H1 (cell line): ENCODE data around the gene PLPPR1. TPM values are rescaled to one million over a fixed set of nuclear protein-coding genes. Genes with fewer than 3 reads are reported as not detected.

ENCODE experiments used
- CTCF ChIA-PET: fragments of 300-600 bp; sonication (Branson Sonifier 250); formaldehyde crosslinking; loops from one replicate; lab custom pipeline; 2021; ENCODE audit not compliant: partially characterized antibody; lab: Charles Lee
- POLR2A ChIA-PET: fragments of 300-600 bp; sonication (Branson Sonifier 250); formaldehyde crosslinking; loops from one replicate; lab custom pipeline; 2021; ENCODE audit warnings: inconsistent platforms; ENCODE audit not compliant: partially characterized antibody; lab: Charles Lee
- DNase-seq, 2 experiments: peaks; one replicate each; pipeline versions ENCODE4 v3.0.0 to v3.0.0-alpha.2; 2010 to 2022; ENCODE audit warnings: low spot score in 2 of 2, low read depth in 1 of 2, mixed read lengths in 1 of 2
- FAIRE-seq: peaks from 2 replicates; lab custom pipeline; 2011; peaks lifted over from hg19 to GRCh38; lab: Jason Lieb, UNC
- H2AFZ ChIP-seq: 2 replicates; pipeline ENCODE4 v1.8.1; 2012; ENCODE audit warnings: low read length, inconsistent platforms
- H2AK5ac ChIP-seq: 2 replicates; pipeline ENCODE4 v1.6.1; 2013; ENCODE audit warnings: low read depth, low read length
- H2BK120ac ChIP-seq: replicated peaks from 2 replicates; pipeline ENCODE3; 2013; ENCODE audit warnings: low read depth, low read length, inconsistent platforms
- H2BK12ac ChIP-seq: 2 replicates; pipeline ENCODE4 v1.6.1; 2013; ENCODE audit warnings: low read depth, low read length
- H2BK15ac ChIP-seq: 2 replicates; pipeline ENCODE4 v1.6.1; 2013; ENCODE audit warnings: low read length
- H2BK20ac ChIP-seq: 2 replicates; pipeline ENCODE4 v1.6.1; 2013; ENCODE audit warnings: low read length
- H2BK5ac ChIP-seq: 2 replicates; pipeline ENCODE4 v1.6.1; 2013; ENCODE audit warnings: low read depth, low read length
- H3K14ac ChIP-seq: 2 replicates; pipeline ENCODE4 v1.6.1; 2013; ENCODE audit warnings: inconsistent platforms; ENCODE audit not compliant: insufficient read length
- H3K18ac ChIP-seq: 2 replicates; pipeline ENCODE4 v1.6.1; 2013; ENCODE audit warnings: low read length; ENCODE audit errors: extremely low read depth
- H3K23ac ChIP-seq: 2 replicates; pipeline ENCODE4 v1.6.1; 2013; ENCODE audit warnings: inconsistent platforms; ENCODE audit not compliant: insufficient read length
- H3K23me2 ChIP-seq: 2 replicates; pipeline ENCODE4 v1.6.1; 2013; ENCODE audit warnings: low read depth, low read length
- H3K27ac ChIP-seq: 2 replicates; pipeline ENCODE4 v1.6.1; 2011; ENCODE audit warnings: low read depth, low read length, inconsistent platforms
- H3K27me3 ChIP-seq, 4 experiments: replicated peaks in 1 of 4; 1 replicate in 1 of 4; 2 replicates in 3 of 4; pipeline versions ENCODE4 v1.6.1 to v1.8.1; 2011 to 2013; ENCODE audit warnings: low read length in 3 of 4, mild to moderate bottlenecking in 3 of 4, inconsistent platforms in 2 of 4, mixed read lengths in 2 of 4, moderate library complexity in 1 of 4; ENCODE audit not compliant: control insufficient read depth in 3 of 4, insufficient read depth in 3 of 4; ENCODE audit errors: extremely low read depth in 1 of 4
- H3K36me3 ChIP-seq, 4 experiments: 2 replicates each; pipeline versions ENCODE4 v1.6.1 to v1.8.1; 2011 to 2013; ENCODE audit warnings: mild to moderate bottlenecking in 4 of 4, low read length in 3 of 4, moderate library complexity in 2 of 4, control low read depth in 1 of 4, inconsistent platforms in 1 of 4; ENCODE audit not compliant: insufficient read depth in 4 of 4, control insufficient read depth in 2 of 4
- H3K4ac ChIP-seq: replicated peaks from 2 replicates; pipeline ENCODE3; 2013; ENCODE audit warnings: low read length, low read depth, mixed read lengths, inconsistent platforms; ENCODE audit not compliant: insufficient read length
- H3K4me1 ChIP-seq, 4 experiments: replicated peaks in 1 of 4; 1 replicate in 1 of 4; 2 replicates in 3 of 4; pipeline versions ENCODE4 v1.6.1 to v1.8.1; 2011 to 2013; ENCODE audit warnings: low read length in 3 of 4, inconsistent platforms in 2 of 4, mixed read lengths in 1 of 4; ENCODE audit not compliant: insufficient read depth in 4 of 4, control insufficient read depth in 3 of 4
- H3K4me2 ChIP-seq, 2 experiments: 2 replicates each; pipeline versions ENCODE4 v1.6.1 to v1.8.1; 2011 to 2013; ENCODE audit warnings: low read depth in 2 of 2, low read length in 2 of 2, control low read depth in 1 of 2, inconsistent platforms in 1 of 2, mild to moderate bottlenecking in 1 of 2; ENCODE audit not compliant: insufficient read depth in 1 of 2
- H3K4me3 ChIP-seq, 4 experiments: fragments of 200-600, 300-600 bp in 1 of 4; sonication (generic), shearing (Covaris generic), sonication (Bioruptor Twin) in 1 of 4; 2 replicates each; pipeline versions ENCODE4 v1.5.1 to v1.8.1; 2011 to 2016; ENCODE audit warnings: low read length in 4 of 4, low read depth in 3 of 4, control low read depth in 2 of 4, inconsistent platforms in 2 of 4, mild to moderate bottlenecking in 2 of 4, mixed read lengths in 1 of 4, moderate library complexity in 1 of 4; ENCODE audit not compliant: insufficient read depth in 2 of 4; ENCODE audit errors: extremely low read depth in 1 of 4
- H3K56ac ChIP-seq: replicated peaks from 2 replicates; pipeline ENCODE3; 2013; ENCODE audit warnings: low read depth, mild to moderate bottlenecking, mixed read lengths, low read length, inconsistent platforms; ENCODE audit not compliant: insufficient read length
- H3K79me1 ChIP-seq: 2 replicates; pipeline ENCODE4 v1.6.1; 2013; ENCODE audit warnings: low read depth, low read length, control low read depth
- H3K79me2 ChIP-seq, 2 experiments: 2 replicates each; pipeline versions ENCODE4 v1.6.1 to v1.8.1; 2012 to 2013; ENCODE audit warnings: low read length in 2 of 2, mild to moderate bottlenecking in 2 of 2, inconsistent platforms in 1 of 2; ENCODE audit not compliant: insufficient read depth in 2 of 2, control insufficient read depth in 1 of 2
- H3K9ac ChIP-seq, 4 experiments: replicated peaks in 1 of 4; 1 replicate in 1 of 4; 2 replicates in 3 of 4; pipeline versions ENCODE4 v1.6.1 to v1.8.1; 2011 to 2013; ENCODE audit warnings: low read depth in 3 of 4, low read length in 3 of 4, control low read depth in 2 of 4, mild to moderate bottlenecking in 2 of 4, moderate library complexity in 2 of 4, inconsistent platforms in 1 of 4; ENCODE audit errors: extremely low read depth in 1 of 4
- H3K9me3 ChIP-seq, 2 experiments: 2 replicates each; pipeline versions ENCODE4 v1.6.1 to v1.8.1; 2012 to 2013; ENCODE audit warnings: mild to moderate bottlenecking in 2 of 2, moderate library complexity in 2 of 2, control low read depth in 1 of 2, inconsistent platforms in 1 of 2, low read depth in 1 of 2, low read length in 1 of 2, mixed read lengths in 1 of 2; ENCODE audit not compliant: insufficient read depth in 2 of 2
- H4K20me1 ChIP-seq, 2 experiments: replicated peaks in 1 of 2; 2 replicates each; pipeline versions ENCODE3 to v1.8.1; 2011 to 2013; ENCODE audit warnings: inconsistent platforms in 2 of 2, low read length in 2 of 2, mild to moderate bottlenecking in 1 of 2; ENCODE audit not compliant: insufficient read depth in 2 of 2, control insufficient read depth in 1 of 2
- H4K5ac ChIP-seq: 2 replicates; pipeline ENCODE4 v1.6.1; 2013; ENCODE audit warnings: low read length, low read depth, mixed read lengths, inconsistent platforms; ENCODE audit not compliant: insufficient read length
- H4K8ac ChIP-seq: 2 replicates; pipeline ENCODE4 v1.8.0; 2013; ENCODE audit warnings: mild to moderate bottlenecking, moderate library complexity, low read length, inconsistent platforms; ENCODE audit not compliant: insufficient read depth; ENCODE audit errors: extremely low read depth
- H4K91ac ChIP-seq: replicated peaks from 2 replicates; pipeline ENCODE3; 2013; ENCODE audit warnings: low read length, mixed read lengths, inconsistent platforms; ENCODE audit not compliant: insufficient read length
- ASH2L ChIP-seq: fragments of 200-600, 300-600 bp; sonication (generic); IDR thresholded peaks from one replicate; pipeline ENCODE4 v1.7.1; 2017; ENCODE audit warnings: low read length
- BACH1 ChIP-seq: IDR thresholded peaks from 2 replicates; pipeline ENCODE4 v1.6.1; 2012; ENCODE audit warnings: low read length, improper control_type of control experiment
- EP300 ChIP-seq, 2 experiments: IDR thresholded peaks; 1 replicate in 1 of 2; 2 replicates in 1 of 2; pipeline ENCODE4 v1.6.1; 2011 to 2012; ENCODE audit warnings: low read depth in 2 of 2, low read length in 2 of 2, mild to moderate bottlenecking in 2 of 2, borderline replicate concordance in 1 of 2, inconsistent platforms in 1 of 2, moderate library complexity in 1 of 2
- HDAC6 ChIP-seq: IDR thresholded peaks from one replicate; pipeline ENCODE4 v1.7.1; 2012; ENCODE audit warnings: low read depth, mild to moderate bottlenecking, inconsistent platforms, low read length, moderate library complexity
- SAP30 ChIP-seq: fragments of 300-600 bp; sonication (generic); IDR thresholded peaks from 2 replicates; pipeline ENCODE4 v1.7.1; 2012; ENCODE audit warnings: low read length, moderate library complexity, mild to moderate bottlenecking, inconsistent platforms; ENCODE audit not compliant: insufficient read depth, insufficient replicate concordance
- SRF ChIP-seq: IDR thresholded peaks from 2 replicates; pipeline ENCODE4 v1.6.1; 2011; ENCODE audit warnings: mild to moderate bottlenecking, low read depth, low read length, moderate library complexity
- TCF12 ChIP-seq: IDR thresholded peaks from 2 replicates; pipeline ENCODE4 v1.6.1; 2011; ENCODE audit warnings: low read depth, mild to moderate bottlenecking, low read length
- WGBS, 2 experiments: shearing (Covaris generic) in 1 of 2; methylation state at CpG; one replicate each; pipeline versions ENCODE4 v1.1.6 to v1.1.7; 2013 to 2015; ENCODE audit warnings: low lambda C conversion rate in 2 of 2, mixed read lengths in 2 of 2, inconsistent platforms in 1 of 2, low coverage in 1 of 2, missing lambda C conversion rate in 1 of 2; ENCODE audit not compliant: insufficient replicate concordance in 2 of 2, insufficient coverage in 1 of 2, insufficient read length in 1 of 2; ENCODE audit errors: extremely low coverage in 1 of 2, missing lambda C conversion rate in 1 of 2; 5-methylcytosine and 5-hydroxymethylcytosine counted together
- polyA plus RNA-seq, 7 experiments: library from polyadenylated mRNA; depleted of rRNA in 3 of 7; stranded (reverse) in 5 of 7; unstranded in 2 of 7; fragments of >200 nt in 5 of 7; fragments of 200-250 nt in 2 of 7; gene quantifications; 1 replicate in 5 of 7; 2 replicates in 1 of 7; 4 replicates in 1 of 7; pipeline versions ENCODE4 v1.2.1 to v1.2.3, GENCODE V29; 2011 to 2013; ENCODE audit warnings: missing spikeins in 2 of 7, mixed read lengths in 2 of 7
- total RNA-seq: library from RNA; stranded (reverse); fragmentation: NEBNext Ultra II Directional; extraction: Animal tissue kit (Norgen Biotek cat#: 25700); gene quantifications from 2 replicates; pipeline ENCODE4 v1.2.1, GENCODE V29; 2021
- TF ChIP-seq, protein P1 (sequence below): IDR thresholded peaks from 2 replicates; pipeline ENCODE4 v1.6.1; 2011; ENCODE audit warnings: low read length, improper control_type of control experiment
- TF ChIP-seq, protein P2 (sequence below): IDR thresholded peaks from 2 replicates; pipeline ENCODE4 v1.6.1; 2012; ENCODE audit warnings: inconsistent platforms
- TF ChIP-seq, protein P3 (sequence below): IDR thresholded peaks from 2 replicates; pipeline ENCODE4 v1.6.1; 2011; ENCODE audit warnings: low read depth, mild to moderate bottlenecking, low read length; ENCODE audit not compliant: insufficient read depth

The PLPPR1 gene
- total and polyA plus RNA-seq, 2 of the 8 experiments (the other 6 are each of a cell fraction or from before 2014, with no cell fraction given), result 1.4 to 1.8 TPM

DNA sequence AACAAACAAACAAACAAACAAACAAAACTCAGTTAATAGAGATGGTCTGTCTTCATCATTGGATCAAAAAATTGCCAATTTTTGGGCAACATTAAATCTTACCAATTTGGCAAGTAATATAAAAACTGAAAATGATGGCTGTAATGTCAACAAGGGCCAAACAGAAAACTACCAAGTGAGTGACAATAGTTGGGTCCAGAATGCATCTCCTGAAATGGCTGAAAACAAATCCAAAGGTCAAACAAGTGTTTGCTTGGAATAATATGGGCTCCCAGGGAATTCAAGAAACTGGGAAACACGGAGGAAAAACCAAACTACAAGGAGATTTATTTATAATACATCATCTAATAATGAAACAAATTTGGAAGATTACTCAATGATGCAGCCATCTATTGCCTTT lies 331.2 kb downstream of the PLPPR1 start:
- Histone ChIP-seq H3K9ac (no peak overlapping the region), H3K9me3 (no peaks in the 10 kb centered on the region), H3K27ac (no peak overlapping the region), H3K79me2 (no peaks in the 10 kb centered on the region), H3K4me2 (no peak overlapping the region), H3K27me3 (no peaks in the 10 kb centered on the region), H4K91ac (no peak overlapping the region), H3K36me3 (no peaks in the 10 kb centered on the region), H2BK12ac (no peak overlapping the region), H3K23me2 (no peaks in the 10 kb centered on the region), H4K20me1 (no peaks in the 10 kb centered on the region), H2AFZ (no peak overlapping the region), H2AK5ac (no peak overlapping the region), H3K79me1 (no peaks in the 10 kb centered on the region), H2BK120ac (no peak overlapping the region), H4K5ac (no peak overlapping the region), H3K4me3 (no peak overlapping the region), H2BK5ac (no peak overlapping the region), H4K8ac (no peak overlapping the region), H2BK20ac (no peak overlapping the region), H3K23ac (no peak overlapping the region), H3K18ac (no peak overlapping the region), H3K4ac (no peak overlapping the region), H2BK15ac (no peak overlapping the region), H3K56ac (no peak overlapping the region), H3K4me1 (no peaks in the 10 kb centered on the region), H3K14ac (no peak overlapping the region)
- no peak for FAIRE-seq
- 95% methylated on average over 1 of the region's 1 CpG; no CpG with 5 or more reads in 1 of the 2 experiments for WGBS, 2 experiments
- no peak for DNase-seq
- ChIA-PET POLR2A (no interaction called here), CTCF (no interaction called here)
- no peak for TF ChIP-seq TCF12
- no peak for TF ChIP-seq EP300 (IDR thresholded peaks at IDR 0.05; ENCODE audit: borderline replicate concordance in 1 of 2, low read depth in 2 of 2, low read length in 2 of 2)
- TF ChIP-seq ASH2L, result no peak
- no peak for TF ChIP-seq SAP30
- TF ChIP-seq BACH1, result no peak
- no peak for TF ChIP-seq HDAC6
- TF ChIP-seq, protein P1, sequence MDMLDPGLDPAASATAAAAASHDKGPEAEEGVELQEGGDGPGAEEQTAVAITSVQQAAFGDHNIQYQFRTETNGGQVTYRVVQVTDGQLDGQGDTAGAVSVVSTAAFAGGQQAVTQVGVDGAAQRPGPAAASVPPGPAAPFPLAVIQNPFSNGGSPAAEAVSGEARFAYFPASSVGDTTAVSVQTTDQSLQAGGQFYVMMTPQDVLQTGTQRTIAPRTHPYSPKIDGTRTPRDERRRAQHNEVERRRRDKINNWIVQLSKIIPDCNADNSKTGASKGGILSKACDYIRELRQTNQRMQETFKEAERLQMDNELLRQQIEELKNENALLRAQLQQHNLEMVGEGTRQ, result no peak
- TF ChIP-seq SRF, result no peak
- TF ChIP-seq, protein P2, sequence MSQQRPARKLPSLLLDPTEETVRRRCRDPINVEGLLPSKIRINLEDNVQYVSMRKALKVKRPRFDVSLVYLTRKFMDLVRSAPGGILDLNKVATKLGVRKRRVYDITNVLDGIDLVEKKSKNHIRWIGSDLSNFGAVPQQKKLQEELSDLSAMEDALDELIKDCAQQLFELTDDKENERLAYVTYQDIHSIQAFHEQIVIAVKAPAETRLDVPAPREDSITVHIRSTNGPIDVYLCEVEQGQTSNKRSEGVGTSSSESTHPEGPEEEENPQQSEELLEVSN, result no peak
- TF ChIP-seq, protein P3, sequence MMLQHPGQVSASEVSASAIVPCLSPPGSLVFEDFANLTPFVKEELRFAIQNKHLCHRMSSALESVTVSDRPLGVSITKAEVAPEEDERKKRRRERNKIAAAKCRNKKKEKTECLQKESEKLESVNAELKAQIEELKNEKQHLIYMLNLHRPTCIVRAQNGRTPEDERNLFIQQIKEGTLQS, result no peak
